ENCODE data around the gene BMPR1A.

- TF ChIP-seq POLR2AphosphoS5 (IDR thresholded peaks at IDR 0.05; ENCODE audit: low read depth): no peak
- TF ChIP-seq CTCF (conservative IDR thresholded peaks at IDR 0.05; ENCODE audit: low read depth in 2 of 2): no peak
- TF ChIP-seq EZH2phosphoT487 (IDR thresholded peaks at IDR 0.05; ENCODE audit: unreplicated experiment): no peak
- no peak for TF ChIP-seq REST (IDR thresholded peaks at IDR 0.05; ENCODE audit: unreplicated experiment)
- no peak for TF ChIP-seq EZH2 (IDR thresholded peaks at IDR 0.05; ENCODE audit: low read depth, unreplicated experiment)
- no peak for TF ChIP-seq NANOG (IDR thresholded peaks at IDR 0.05; ENCODE audit: borderline replicate concordance)
- TF ChIP-seq ZNF114 (CRISPR knock-in tag; IDR thresholded peaks at IDR 0.05): no peak
- no peak for TF ChIP-seq CREB1 (CRISPR knock-in tag; IDR thresholded peaks at IDR 0.05; ENCODE audit: low read depth)
Measured at GRCh38 chr10:86870679-86871078, 114.3 kb downstream of the BMPR1A start.
